HEK293 (cell line): ENCODE data around the gene ARL3.

Experiments
- PBX3 ChIP-seq: sonication (generic); formaldehyde crosslinking; IDR thresholded peaks from 2 replicates; pipeline ENCODE4 v1.8.1; 2022; ENCODE audit warnings: mild to moderate bottlenecking, moderate library complexity, missing genetic modification reagents
- REST ChIP-seq: fragments of 450-650 bp; formaldehyde crosslinking; IDR thresholded peaks from 2 replicates; pipeline ENCODE4 v1.5.1; 2016; ENCODE audit warnings: missing biosample characterization, missing genetic modification characterization
- TRIM28 ChIP-seq: IDR thresholded peaks from 2 replicates; pipeline ENCODE4 v1.6.1; 2011; ENCODE audit warnings: low read length, control low read depth, borderline replicate concordance
- ZNF24 ChIP-seq: fragments of 450-650 bp; formaldehyde crosslinking; IDR thresholded peaks from 2 replicates; pipeline ENCODE4 v1.5.1; 2016; ENCODE audit warnings: missing biosample characterization, missing genetic modification characterization
- ZNF433 ChIP-seq: fragments of 450-650 bp; formaldehyde crosslinking; IDR thresholded peaks from 2 replicates; pipeline ENCODE4 v1.5.1; 2016; ENCODE audit warnings: missing biosample characterization, missing genetic modification characterization, low read depth
- ZNF654 ChIP-seq: fragments of 450-650 bp; formaldehyde crosslinking; IDR thresholded peaks from 2 replicates; pipeline ENCODE4 v1.5.1; 2016; ENCODE audit warnings: low read depth, missing biosample characterization, missing genetic modification characterization
- ZNF768 ChIP-seq: fragments of 450-650 bp; formaldehyde crosslinking; IDR thresholded peaks from 2 replicates; pipeline ENCODE4 v1.5.1; 2018; ENCODE audit warnings: missing biosample characterization, mild to moderate bottlenecking, missing genetic modification characterization
- TF ChIP-seq, protein P1 (sequence below): fragments of 450-650 bp; formaldehyde crosslinking; IDR thresholded peaks from 2 replicates; pipeline ENCODE4 v1.5.1; 2016; ENCODE audit warnings: missing biosample characterization, missing genetic modification characterization

- TF ChIP-seq ZNF654 (tag by site-specific recombination) = no peak
- TF ChIP-seq ZNF433 (tag by site-specific recombination) = no peak
- TF ChIP-seq PBX3 (CRISPR knock-in tag) = no peak
- TF ChIP-seq ZNF768 (tag by site-specific recombination) = no peak
- TF ChIP-seq, protein P1, sequence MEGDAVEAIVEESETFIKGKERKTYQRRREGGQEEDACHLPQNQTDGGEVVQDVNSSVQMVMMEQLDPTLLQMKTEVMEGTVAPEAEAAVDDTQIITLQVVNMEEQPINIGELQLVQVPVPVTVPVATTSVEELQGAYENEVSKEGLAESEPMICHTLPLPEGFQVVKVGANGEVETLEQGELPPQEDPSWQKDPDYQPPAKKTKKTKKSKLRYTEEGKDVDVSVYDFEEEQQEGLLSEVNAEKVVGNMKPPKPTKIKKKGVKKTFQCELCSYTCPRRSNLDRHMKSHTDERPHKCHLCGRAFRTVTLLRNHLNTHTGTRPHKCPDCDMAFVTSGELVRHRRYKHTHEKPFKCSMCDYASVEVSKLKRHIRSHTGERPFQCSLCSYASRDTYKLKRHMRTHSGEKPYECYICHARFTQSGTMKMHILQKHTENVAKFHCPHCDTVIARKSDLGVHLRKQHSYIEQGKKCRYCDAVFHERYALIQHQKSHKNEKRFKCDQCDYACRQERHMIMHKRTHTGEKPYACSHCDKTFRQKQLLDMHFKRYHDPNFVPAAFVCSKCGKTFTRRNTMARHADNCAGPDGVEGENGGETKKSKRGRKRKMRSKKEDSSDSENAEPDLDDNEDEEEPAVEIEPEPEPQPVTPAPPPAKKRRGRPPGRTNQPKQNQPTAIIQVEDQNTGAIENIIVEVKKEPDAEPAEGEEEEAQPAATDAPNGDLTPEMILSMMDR = no peak
- no peak for TF ChIP-seq ZNF24 (tag by site-specific recombination)
- no peak for TF ChIP-seq TRIM28
- no peak for TF ChIP-seq REST (tag by site-specific recombination)
Measured at GRCh38 chr10:102683736-102684135, 30.5 kb downstream of the ARL3 start.
